ELR (cell line): Measurements from ENCODE around the gene SDK1.
A peak's percentile ranks its signal among the peaks of the same experiment; 100 is the strongest.
"Not testable (repeated sequence)": the region's sequence is repeated elsewhere in the genome, so short reads cannot be mapped to it uniquely, and the experiment has no call there.

ENCODE experiments used
- DNase-seq: peaks from one replicate; pipeline ENCODE4 v3.0.0-alpha.2; 2015; ENCODE audit warnings: low read depth

SDK1 gene

GRCh38 chr7:4207011-4207410, 906.0 kb downstream of the SDK1 start:
- DNase-seq = no peak

GRCh38 chr7:4208086-4208485, 907.0 kb downstream of the SDK1 start:
- no peak for DNase-seq

- no peak for DNase-seq
Measured at GRCh38 chr7:4208586-4208985, 907.5 kb downstream of the SDK1 start.

- no peak for DNase-seq
Measured at GRCh38 chr7:4209126-4209525, 908.1 kb downstream of the SDK1 start.

GRCh38 chr7:4209966-4210365, 908.9 kb downstream of the SDK1 start:
- DNase-seq = no peak

- no peak for DNase-seq
Measured at GRCh38 chr7:4210821-4211220, 909.8 kb downstream of the SDK1 start.

- no peak for DNase-seq
Measured at GRCh38 chr7:4211261-4211660, 910.2 kb downstream of the SDK1 start.

GRCh38 chr7:4212376-4212775, 911.3 kb downstream of the SDK1 start:
- no peak for DNase-seq

- DNase-seq = no peak
Measured at GRCh38 chr7:4214291-4215155, 913.5 kb downstream of the SDK1 start.

- DNase-seq = no peak
Measured at GRCh38 chr7:4215176-4215720, 914.2 kb downstream of the SDK1 start.

GRCh38 chr7:4216016-4216415, 915.0 kb downstream of the SDK1 start:
- peak; percentile 8 for DNase-seq

GRCh38 chr7:4217126-4217660, 916.1 kb downstream of the SDK1 start:
- not testable (repeated sequence) for DNase-seq

- no peak for DNase-seq
Measured at GRCh38 chr7:4218481-4218880, 917.4 kb downstream of the SDK1 start.

GRCh38 chr7:4220011-4220410, 919.0 kb downstream of the SDK1 start:
- DNase-seq = no peak

GRCh38 chr7:4221043-4221442, 920.0 kb downstream of the SDK1 start:
- DNase-seq = no peak

- no peak for DNase-seq
Measured at GRCh38 chr7:4222676-4223075, 921.6 kb downstream of the SDK1 start.

GRCh38 chr7:4225361-4225771, 924.3 kb downstream of the SDK1 start:
- DNase-seq = no peak

GRCh38 chr7:4225881-4226523, 925.0 kb downstream of the SDK1 start:
- DNase-seq = no peak

GRCh38 chr7:4226524-4226882, 925.5 kb downstream of the SDK1 start:
- DNase-seq = no peak

GRCh38 chr7:4227105-4228010, 926.3 kb downstream of the SDK1 start:
- DNase-seq = no peak

- no peak for DNase-seq
Measured at GRCh38 chr7:4230352-4230751, 929.3 kb downstream of the SDK1 start.

GRCh38 chr7:4233146-4233545, 932.1 kb downstream of the SDK1 start:
- no peak for DNase-seq
